ENCODE measurements around the gene YBEY. TPM values are rescaled to one million over a fixed set of nuclear protein-coding genes. Genes with fewer than 3 reads are reported as not detected.

Gene YBEY
- total RNA-seq, 2 experiments from 2014 or later, result 18.3 to 23.5 TPM

GRCh38 chr21:46346296-46347202, 60.4 kb downstream of the YBEY start:
- DNase-seq (ENCODE audit: low spot score), result no peak
- Histone ChIP-seq H3K36me3 (ENCODE audit: insufficient read depth, low read length) (peaks cover 92% of the 10 kb centered on the region), H3K4me3 (ENCODE audit: low read depth, low read length, poor library complexity, severe bottlenecking) (no peak overlapping the region), H3K4me1 (ENCODE audit: insufficient read depth, low read length, poor library complexity, severe bottlenecking) (no peaks in the 10 kb centered on the region), H2AFZ (ENCODE audit: low read length) (no peak overlapping the region), H3K27ac (ENCODE audit: low read depth, low read length, poor library complexity, severe bottlenecking) (no peak overlapping the region), H4K20me1 (ENCODE audit: insufficient read depth, low read length) (no peaks in the 10 kb centered on the region), H3K9me2 (ENCODE audit: insufficient read depth, low read length) (no peaks in the 10 kb centered on the region), H3K9me3 (ENCODE audit: low read length) (no peaks in the 10 kb centered on the region), H3K79me2 (ENCODE audit: insufficient read depth, low read depth, low read length) (peaks cover 8% of the 10 kb centered on the region; the same call in 1 of the 2 replicates), H3K4me2 (ENCODE audit: low read length) (no peak overlapping the region)
- no TSS peak for BruUV-seq (replicated peaks)
- intact Hi-C loops (cut with micrococcal nuclease; ENCODE audit: unreplicated experiment), result no loop called here
- CTCF ChIA-PET (ENCODE audit: unreplicated experiment), result no interaction called here
- POLR2A ChIA-PET, result no interaction called here
- TF ChIP-seq EZH2phosphoT487 (IDR thresholded peaks at IDR 0.05; ENCODE audit: borderline replicate concordance, low read depth, low read length), result no peak
- TF ChIP-seq, protein P1, sequence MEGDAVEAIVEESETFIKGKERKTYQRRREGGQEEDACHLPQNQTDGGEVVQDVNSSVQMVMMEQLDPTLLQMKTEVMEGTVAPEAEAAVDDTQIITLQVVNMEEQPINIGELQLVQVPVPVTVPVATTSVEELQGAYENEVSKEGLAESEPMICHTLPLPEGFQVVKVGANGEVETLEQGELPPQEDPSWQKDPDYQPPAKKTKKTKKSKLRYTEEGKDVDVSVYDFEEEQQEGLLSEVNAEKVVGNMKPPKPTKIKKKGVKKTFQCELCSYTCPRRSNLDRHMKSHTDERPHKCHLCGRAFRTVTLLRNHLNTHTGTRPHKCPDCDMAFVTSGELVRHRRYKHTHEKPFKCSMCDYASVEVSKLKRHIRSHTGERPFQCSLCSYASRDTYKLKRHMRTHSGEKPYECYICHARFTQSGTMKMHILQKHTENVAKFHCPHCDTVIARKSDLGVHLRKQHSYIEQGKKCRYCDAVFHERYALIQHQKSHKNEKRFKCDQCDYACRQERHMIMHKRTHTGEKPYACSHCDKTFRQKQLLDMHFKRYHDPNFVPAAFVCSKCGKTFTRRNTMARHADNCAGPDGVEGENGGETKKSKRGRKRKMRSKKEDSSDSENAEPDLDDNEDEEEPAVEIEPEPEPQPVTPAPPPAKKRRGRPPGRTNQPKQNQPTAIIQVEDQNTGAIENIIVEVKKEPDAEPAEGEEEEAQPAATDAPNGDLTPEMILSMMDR (conservative IDR thresholded peaks at IDR 0.05; ENCODE audit: low read length), result no peak

GRCh38 chr21:46347203-46347550, 61.0 kb downstream of the YBEY start:
- Histone ChIP-seq H3K27ac (ENCODE audit: low read depth, low read length, poor library complexity, severe bottlenecking) (no peak overlapping the region), H4K20me1 (ENCODE audit: insufficient read depth, low read length) (no peaks in the 10 kb centered on the region), H3K9me2 (ENCODE audit: insufficient read depth, low read length) (no peaks in the 10 kb centered on the region), H2AFZ (ENCODE audit: low read length) (no peak overlapping the region), H3K79me2 (ENCODE audit: insufficient read depth, low read depth, low read length) (peaks cover 4% of the 10 kb centered on the region; the same call in 1 of the 2 replicates), H3K4me3 (ENCODE audit: low read depth, low read length, poor library complexity, severe bottlenecking) (no peak overlapping the region), H3K36me3 (ENCODE audit: insufficient read depth, low read length) (peaks cover 92% of the 10 kb centered on the region), H3K4me2 (ENCODE audit: low read length) (no peak overlapping the region), H3K4me1 (ENCODE audit: insufficient read depth, low read length, poor library complexity, severe bottlenecking) (no peaks in the 10 kb centered on the region), H3K9me3 (ENCODE audit: low read length) (no peaks in the 10 kb centered on the region)
- intact Hi-C loops (cut with micrococcal nuclease; ENCODE audit: unreplicated experiment), result no loop called here
- no peak for DNase-seq (ENCODE audit: low spot score)
- BruUV-seq (replicated peaks), result no TSS peak
- TF ChIP-seq, protein P1 (conservative IDR thresholded peaks at IDR 0.05; ENCODE audit: low read length), result no peak
- no peak for TF ChIP-seq EZH2phosphoT487 (IDR thresholded peaks at IDR 0.05; ENCODE audit: borderline replicate concordance, low read depth, low read length)
- ChIA-PET POLR2A (no interaction called here), CTCF (ENCODE audit: unreplicated experiment) (no interaction called here)

Other genes starting within 250 kb of the YBEY start
- gene COL6A2, start 188.2 kb upstream of the YBEY start, total RNA-seq (2014; rRNA removed; shearing (Covaris generic)), result 0.13 TPM in 1 of 2 replicates, not detected in the other
- gene COL6A2, start 188.2 kb upstream of the YBEY start, total RNA-seq (2022), result not detected in 2 replicates
- gene FTCD, start 130.8 kb upstream of the YBEY start, total RNA-seq (2014; rRNA removed; shearing (Covaris generic)), result 0.06 and 0.21 TPM in 2 replicates
- 0.41 and 1.1 TPM in 2 replicates for gene FTCD, start 130.8 kb upstream of the YBEY start, total RNA-seq (2022)
- 2.0 and 4.7 TPM in 2 replicates for gene SPATC1L, start 101.9 kb upstream of the YBEY start, total RNA-seq (2014; rRNA removed; shearing (Covaris generic))
- gene SPATC1L, start 101.9 kb upstream of the YBEY start, total RNA-seq (2022), result 8.3 and 10.4 TPM in 2 replicates
- gene LSS, start 57.6 kb upstream of the YBEY start, total RNA-seq (2014; rRNA removed; shearing (Covaris generic)), result 33.9 and 45.4 TPM in 2 replicates
- gene LSS, start 57.6 kb upstream of the YBEY start, total RNA-seq (2022), result 97.5 and 137 TPM in 2 replicates
- 90.1 and 109 TPM in 2 replicates for gene MCM3AP, start 731 bp upstream of the YBEY start, total RNA-seq (2014; rRNA removed; shearing (Covaris generic))
- 146 and 166 TPM in 2 replicates for gene MCM3AP, start 731 bp upstream of the YBEY start, total RNA-seq (2022)
- 102 and 112 TPM in 2 replicates for gene C21orf58, start 37.5 kb downstream of the YBEY start, total RNA-seq (2014; rRNA removed; shearing (Covaris generic))
- 141 and 172 TPM in 2 replicates for gene C21orf58, start 37.5 kb downstream of the YBEY start, total RNA-seq (2022)
- gene PCNT, start 37.8 kb downstream of the YBEY start, total RNA-seq (2014; rRNA removed; shearing (Covaris generic)), result 41.5 and 48.4 TPM in 2 replicates
- 75.8 and 84.1 TPM in 2 replicates for gene PCNT, start 37.8 kb downstream of the YBEY start, total RNA-seq (2022)
- 27.9 and 30.2 TPM in 2 replicates for gene DIP2A, start 172.5 kb downstream of the YBEY start, total RNA-seq (2014; rRNA removed; shearing (Covaris generic))
- 44.7 and 52.5 TPM in 2 replicates for gene DIP2A, start 172.5 kb downstream of the YBEY start, total RNA-seq (2022)